A549 (cell line): ENCODE results near the gene XCL1. TPM values are rescaled to one million over a fixed set of nuclear protein-coding genes. Genes with fewer than 3 reads are reported as not detected.

Source experiments
- ATAC-seq, 2 experiments: fragments of 200-7000 bp in 1 of 2; fragments of >200 bp in 1 of 2; cut with Nextera tagmentation in 1 of 2; cut with Tn5 transposase in 1 of 2; 3 replicates each; pipeline versions ENCODE4 v1.8.0 to v1.9.1; 2018 to 2020; ENCODE audit warnings: mild to moderate bottlenecking in 1 of 2, moderate library complexity in 1 of 2
- CTCF ChIA-PET: fragments of 300-600 bp; sonication (Branson Sonifier 250); formaldehyde crosslinking; extraction: SDS; loops from one replicate; lab custom pipeline; 2021; ENCODE audit warnings: antibody characterized with exemption, inconsistent platforms; lab: Yijun Ruan, JAX
- POLR2A ChIA-PET: fragments of 350-600 bp; formaldehyde crosslinking; extraction: SDS; loops from one replicate; lab custom pipeline; 2021; ENCODE audit warnings: antibody characterized with exemption, inconsistent platforms; lab: Yijun Ruan, JAX
- DNase-seq, 2 experiments: peaks; one replicate each; pipeline versions ENCODE4 v3.0.0 to v3.0.0-alpha.2; 2011 to 2016; ENCODE audit warnings: low read depth in 1 of 2, low spot score in 1 of 2
- FAIRE-seq: peaks from 2 replicates; lab custom pipeline; 2011; peaks lifted over from hg19 to GRCh38; lab: Jason Lieb, UNC
- H3K27ac ChIP-seq, 2 experiments: fragments of >200 bp; sonication (Bioruptor Twin); formaldehyde crosslinking; 3 replicates each; pipeline ENCODE4 v1.5.1; 2016 to 2017
- H3K4me1 ChIP-seq: fragments of >200 bp; sonication (Bioruptor Twin); formaldehyde crosslinking; 3 replicates; pipeline ENCODE4 v1.6.1; 2016
- H3K4me2 ChIP-seq: fragments of >200 bp; sonication (Bioruptor Twin); formaldehyde crosslinking; 3 replicates; pipeline ENCODE4 v1.6.1; 2016
- H3K4me3 ChIP-seq: fragments of >200 bp; sonication (Bioruptor Twin); formaldehyde crosslinking; 3 replicates; pipeline ENCODE4 v1.5.1; 2016
- H3K9me3 ChIP-seq: fragments of >200 bp; sonication (Bioruptor Twin); formaldehyde crosslinking; 3 replicates; pipeline ENCODE4 v1.6.1; 2016
- ATOH8 ChIP-seq: fragments of 250-450 bp; sonication (Bioruptor Pico); IDR thresholded peaks from 2 replicates; pipeline ENCODE4 v1.5.0; 2020; ENCODE audit warnings: low read depth, mild to moderate bottlenecking, moderate library complexity
- BHLHE40 ChIP-seq: IDR thresholded peaks from 2 replicates; pipeline ENCODE4 v1.6.1; 2012; ENCODE audit warnings: low read depth, low read length, inconsistent platforms
- FOSB ChIP-seq: fragments of 250-450 bp; sonication (Bioruptor Pico); IDR thresholded peaks from 2 replicates; pipeline ENCODE4 v1.5.0; 2020; ENCODE audit warnings: mild to moderate bottlenecking, moderate library complexity
- FOSL2 ChIP-seq, 2 experiments: fragments of 450-650 bp in 1 of 2; fragments of >200 bp in 1 of 2; sonication (Bioruptor Twin) in 1 of 2; formaldehyde crosslinking; IDR thresholded peaks; 2 replicates each; pipeline versions ENCODE4 v1.5.0 to v1.6.1; 2016 to 2020; ENCODE audit warnings: mild to moderate bottlenecking in 1 of 2, moderate library complexity in 1 of 2
- HES2 ChIP-seq: fragments of >200 bp; sonication (Bioruptor Twin); formaldehyde crosslinking; IDR thresholded peaks from 2 replicates; pipeline ENCODE4 v1.6.1; 2016
- HEYL ChIP-seq: fragments of 250-450 bp; sonication (Bioruptor Pico); IDR thresholded peaks from 2 replicates; pipeline ENCODE4 v1.8.0; 2021; ENCODE audit warnings: mild to moderate bottlenecking, moderate library complexity
- HMGXB4 ChIP-seq: fragments of 250-450 bp; sonication (Bioruptor Pico); IDR thresholded peaks from 2 replicates; pipeline ENCODE4 v1.5.0; 2021; ENCODE audit warnings: mild to moderate bottlenecking, moderate library complexity, borderline replicate concordance
- HOXB5 ChIP-seq: fragments of 250-450 bp; sonication (Bioruptor Pico); IDR thresholded peaks from 2 replicates; pipeline ENCODE4 v1.5.0; 2020; ENCODE audit warnings: mild to moderate bottlenecking, moderate library complexity
- JUN ChIP-seq, 2 experiments: fragments of >200 bp; sonication (Bioruptor Twin); formaldehyde crosslinking; IDR thresholded peaks; 2 replicates in 1 of 2; 3 replicates in 1 of 2; pipeline ENCODE4 v1.6.1; 2016 to 2017
- MAFK ChIP-seq: fragments of 450-650 bp; IDR thresholded peaks from 2 replicates; pipeline ENCODE4 v1.6.1; 2014; ENCODE audit not compliant: partially characterized antibody
- MAX ChIP-seq: IDR thresholded peaks from 2 replicates; pipeline ENCODE4 v1.6.1; 2012
- NR3C1 ChIP-seq: fragments of >200 bp; sonication (Bioruptor Twin); formaldehyde crosslinking; IDR thresholded peaks from 3 replicates; pipeline ENCODE4 v1.6.1; 2017
- RARB ChIP-seq: fragments of 250-450 bp; sonication (Bioruptor Pico); IDR thresholded peaks from 2 replicates; pipeline ENCODE4 v1.8.0; 2021; ENCODE audit warnings: mild to moderate bottlenecking, moderate library complexity
- RFX5 ChIP-seq: fragments of 450-650 bp; IDR thresholded peaks from 2 replicates; pipeline ENCODE4 v1.7.1; 2014; ENCODE audit warnings: antibody characterized with exemption, mild to moderate bottlenecking, moderate library complexity
- TFCP2L1 ChIP-seq: fragments of 250-450 bp; sonication (Bioruptor Pico); IDR thresholded peaks from 2 replicates; pipeline ENCODE4 v1.5.0; 2021; ENCODE audit warnings: mild to moderate bottlenecking
- ZC3H11A ChIP-seq: fragments of 450-650 bp; IDR thresholded peaks from 2 replicates; pipeline ENCODE4 v1.6.1; 2014; ENCODE audit warnings: antibody characterized with exemption, mild to moderate bottlenecking
- ZNF302 ChIP-seq: fragments of 250-450 bp; sonication (Bioruptor Pico); IDR thresholded peaks from 2 replicates; pipeline ENCODE4 v1.9.0; 2021; ENCODE audit warnings: inconsistent platforms, mild to moderate bottlenecking, moderate library complexity
- ZSCAN20 ChIP-seq: fragments of 250-450 bp; sonication (Bioruptor Pico); IDR thresholded peaks from 2 replicates; pipeline ENCODE4 v1.8.0; 2022; ENCODE audit warnings: mild to moderate bottlenecking, moderate library complexity
- WGBS: methylation state at CpG from one replicate; pipeline ENCODE4 v1.1.6; 2017; ENCODE audit errors: missing lambda C conversion rate; 5-methylcytosine and 5-hydroxymethylcytosine counted together
- polyA plus RNA-seq, 4 experiments: library from polyadenylated mRNA; depleted of rRNA in 3 of 4; stranded (reverse); fragments of >200 nt; fragmentation: RNase III in 1 of 4; extraction: RNeasy Plus Mini Kit Qiagen cat#74134 plus additional on column Dnase treatment in 1 of 4; gene quantifications; 2 replicates in 3 of 4; 3 replicates in 1 of 4; pipeline ENCODE4 v1.2.3, GENCODE V29; 2011 to 2017

The XCL1 gene
- polyA plus RNA-seq, 2 of the 4 experiments (the other 2 are of a cell fraction): not detected

- CTCF ChIA-PET: interaction anchor here (0.7 to 1.3 kb wide), 3 partner anchors 49 to 243 kb away, joined by 3 to 6 read pairs (median 3); no protein-coding TSS in a partner anchor
- no peak overlapping the region for H3K4me3 ChIP-seq
- no peak overlapping the region for H3K4me2 ChIP-seq
- FAIRE-seq (no peak), ATAC-seq (no peak), DNase-seq (no peak)
- TF ChIP-seq HEYL (no peak), JUN (IDR thresholded peaks at IDR 0.05) (no peak), RFX5 (no peak), RARB (no peak), MAFK (no peak), MAX (no peak), HES2 (no peak), BHLHE40 (no peak), TFCP2L1 (CRISPR knock-in tag) (no peak), FOSB (no peak)
- WGBS: 76% methylated on average over 5 of the region's 5 CpGs
- no peaks in the 10 kb centered on the region for H3K9me3 ChIP-seq
- POLR2A ChIA-PET: no interaction called here
- peaks cover 42% of the 10 kb centered on the region for H3K4me1 ChIP-seq
- H3K27ac ChIP-seq: peak overlapping the region; percentile 15 to 45; a peak in 3 of 6 replicates
These were observed 22.5 kb upstream of the XCL1 start for GRCh38 chr1:168553680-168554553.

GRCh38 chr1:168554603-168555483, 21.6 kb upstream of the XCL1 start:
- H3K27ac ChIP-seq: peak overlapping the region; percentile 5 to 15; a peak in 2 of 6 replicates
- peaks cover 42% of the 10 kb centered on the region for H3K4me1 ChIP-seq
- no peak for FAIRE-seq
- 68% methylated on average over 5 of the region's 5 CpGs for WGBS
- CTCF ChIA-PET: interaction anchor here (0.7 to 1.5 kb wide), 5 partner anchors 11 to 244 kb away, joined by 3 to 6 read pairs (median 3); no protein-coding TSS in a partner anchor
- H3K4me3 ChIP-seq: no peak overlapping the region
- TF ChIP-seq ZNF302: no peak
- no peak for TF ChIP-seq FOSL2 (IDR thresholded peaks at IDR 0.05)
- no peak for TF ChIP-seq FOSL2 (CRISPR knock-in tag; IDR thresholded peaks at IDR 0.05)
- TF ChIP-seq ZC3H11A: no peak
- no peak for TF ChIP-seq ATOH8
- no peak for TF ChIP-seq ZSCAN20 (CRISPR knock-in tag)
- TF ChIP-seq JUN (IDR thresholded peaks at IDR 0.05): no peak
- TF ChIP-seq HOXB5 (CRISPR knock-in tag): no peak
- no peak for TF ChIP-seq HMGXB4
- TF ChIP-seq NR3C1: no peak
- POLR2A ChIA-PET: no interaction called here
- no peaks in the 10 kb centered on the region for H3K9me3 ChIP-seq
- peak overlapping the region; percentile 48 for H3K4me2 ChIP-seq
- no peak for DNase-seq
- no peak for ATAC-seq
